Hematopoietic multipotent progenitor cell treated with erythropoietin and hydrocortisone succinate and interleukin-3 and kit ligand, for 17 days (in vitro differentiated cells): ENCODE measurements around the gene ZNF277.
"Not testable (repeated sequence)": the region's sequence is repeated elsewhere in the genome, so short reads cannot be mapped to it uniquely, and the experiment has no call there.

ENCODE experiments used
- DNase-seq: peaks from one replicate; pipeline ENCODE4 v3.0.0-alpha.2; 2015; ENCODE audit warnings: low spot score

Gene ZNF277

DNA sequence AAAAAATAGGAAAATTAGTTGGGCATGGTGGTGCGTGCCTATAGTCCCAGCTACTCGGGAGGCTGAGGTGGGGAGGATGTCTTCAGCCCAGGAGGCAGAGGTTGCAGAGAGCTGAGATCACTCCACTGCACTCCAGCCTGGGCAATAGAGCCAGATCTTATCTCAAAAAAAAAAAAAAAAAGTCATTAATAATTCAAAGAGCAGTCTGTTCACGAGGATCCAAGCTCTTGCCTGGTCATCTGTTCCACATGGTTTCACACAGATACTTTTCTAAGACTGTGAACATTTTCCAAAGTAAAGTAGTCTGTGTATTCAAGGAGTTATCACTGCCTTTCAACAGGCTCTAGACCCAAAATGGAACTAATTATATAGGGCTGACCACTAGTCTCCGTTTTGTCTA lies 86.9 kb downstream of the ZNF277 start:
- DNase-seq, result no peak

DNA sequence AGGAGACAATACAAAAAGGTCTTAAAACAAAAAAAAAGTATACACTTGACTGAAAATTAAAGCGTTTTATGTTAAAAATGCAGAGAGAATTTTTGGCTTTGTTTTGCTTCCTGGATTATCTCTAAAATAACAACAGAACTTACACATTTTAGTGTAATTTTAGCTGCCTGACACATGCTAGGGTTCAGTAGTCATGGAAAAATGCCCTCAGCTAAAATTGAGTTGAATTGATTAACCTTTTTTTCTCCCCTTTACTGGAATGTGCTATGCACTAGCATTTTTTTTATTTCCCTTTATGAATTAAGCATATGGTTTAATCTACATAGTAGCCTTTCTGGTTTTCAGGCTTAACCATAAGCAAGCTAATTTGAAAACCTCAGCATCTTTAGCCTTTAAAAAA lies 89.9 kb downstream of the ZNF277 start:
- no peak for DNase-seq

DNA sequence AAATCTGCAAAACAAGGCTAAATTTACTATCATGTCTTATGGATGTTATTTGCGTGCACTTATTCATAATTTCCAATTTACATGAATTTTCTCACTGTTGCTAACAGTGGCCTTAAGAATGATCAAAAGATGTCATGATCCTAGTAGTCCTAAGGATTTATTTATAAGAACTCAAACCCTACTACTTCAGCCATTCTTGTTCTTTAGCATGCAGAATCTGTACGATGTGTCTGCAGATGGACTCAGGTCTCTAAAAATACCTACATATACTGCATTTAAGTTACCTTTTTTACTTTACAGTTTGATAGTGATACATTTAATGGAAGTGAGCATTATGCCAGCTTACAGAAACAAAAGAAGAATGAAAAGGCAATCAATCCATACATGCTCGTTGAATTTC lies 91.2 kb downstream of the ZNF277 start:
- no peak for DNase-seq

DNA sequence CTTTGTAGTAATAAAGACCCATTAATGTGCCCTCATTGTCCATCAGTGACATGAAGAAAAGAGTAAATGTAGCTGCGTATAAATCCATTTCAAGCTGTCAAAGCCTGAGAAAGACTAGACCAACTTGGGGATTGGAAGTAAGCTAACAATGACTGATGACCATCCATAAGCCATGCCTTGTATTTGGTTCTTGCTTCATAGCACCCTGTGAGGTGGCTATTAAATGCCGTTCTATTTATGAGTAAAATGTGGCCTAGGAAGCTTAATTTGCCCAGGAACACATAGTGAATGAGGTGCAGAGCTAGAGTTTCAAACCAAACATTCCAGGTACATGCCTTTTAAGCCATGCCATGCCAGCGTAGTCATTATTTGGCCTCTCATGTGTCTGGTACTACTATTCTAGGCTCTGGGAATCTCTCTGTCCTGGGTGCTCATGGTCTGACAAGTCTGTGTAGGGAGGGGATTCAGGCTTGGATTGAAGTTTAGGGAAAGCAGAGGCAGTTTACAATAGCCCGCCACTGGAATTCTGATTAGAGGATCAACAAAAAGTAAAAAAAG lies 92.1 kb downstream of the ZNF277 start:
- DNase-seq, result no peak

DNA sequence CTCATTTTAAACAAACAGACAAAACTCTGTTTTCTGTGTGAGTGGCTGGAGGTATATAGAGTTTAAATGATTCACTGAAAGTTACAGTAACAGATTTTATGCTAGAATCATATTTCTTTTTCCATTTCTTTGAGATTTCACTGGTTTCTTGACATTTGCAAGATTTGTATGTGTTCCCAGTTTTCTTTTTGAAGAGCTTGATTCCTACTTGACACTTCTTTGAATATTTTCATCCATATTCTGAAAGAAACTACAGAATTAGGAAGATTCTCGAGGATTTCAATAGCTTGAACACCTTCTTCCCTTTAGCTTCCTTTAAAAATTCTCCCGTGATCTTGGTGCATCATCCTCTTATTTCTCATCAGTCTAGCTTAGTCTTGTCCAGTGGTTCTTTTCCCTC lies 93.6 kb downstream of the ZNF277 start:
- DNase-seq, result no peak

DNA sequence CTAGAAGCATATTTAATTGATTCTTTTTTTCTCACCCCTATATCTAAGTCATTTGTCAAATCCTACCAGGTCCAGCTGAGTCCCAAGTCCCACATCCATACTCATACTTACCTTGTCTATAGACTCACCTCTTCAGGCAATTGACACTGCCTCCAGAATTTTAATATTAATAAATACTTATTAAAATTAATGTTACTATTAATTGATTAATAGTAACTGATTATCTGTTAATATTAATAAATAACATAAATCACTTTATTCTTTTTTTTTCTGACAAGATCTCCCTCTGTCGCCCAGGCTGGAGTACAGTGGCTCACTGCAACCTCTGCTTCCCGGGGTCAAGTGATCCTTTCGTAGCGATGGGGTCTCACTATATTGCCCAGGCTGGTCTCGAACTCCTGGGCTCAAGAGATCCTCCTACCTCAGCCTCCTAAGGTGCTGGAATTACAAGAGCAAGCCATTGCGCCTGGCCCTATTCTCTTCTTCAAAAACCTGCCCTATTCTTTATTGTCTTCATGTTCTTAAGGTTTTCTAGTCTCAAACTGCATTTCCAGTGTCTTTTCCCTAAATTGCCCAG lies 94.4 kb downstream of the ZNF277 start:
- DNase-seq, result no peak

DNA sequence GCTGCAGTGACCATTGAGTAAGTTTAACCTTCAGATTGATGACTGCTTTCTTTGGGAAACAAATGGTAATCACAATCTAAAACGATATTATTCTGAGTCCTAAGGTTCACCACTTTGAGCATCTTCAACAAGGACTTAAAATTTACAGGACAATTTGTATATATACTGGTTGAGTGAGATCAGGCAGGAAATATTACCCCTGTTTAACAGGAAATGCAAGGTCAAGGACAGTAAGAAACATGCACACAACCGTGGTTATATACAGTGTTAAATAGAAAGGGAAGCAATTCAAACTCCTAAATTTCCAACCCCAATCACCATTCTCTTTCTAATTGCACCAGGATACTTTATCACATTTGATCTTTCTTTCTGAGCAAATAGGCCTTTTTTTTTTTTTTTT lies 96.1 kb downstream of the ZNF277 start:
- no peak for DNase-seq

DNA sequence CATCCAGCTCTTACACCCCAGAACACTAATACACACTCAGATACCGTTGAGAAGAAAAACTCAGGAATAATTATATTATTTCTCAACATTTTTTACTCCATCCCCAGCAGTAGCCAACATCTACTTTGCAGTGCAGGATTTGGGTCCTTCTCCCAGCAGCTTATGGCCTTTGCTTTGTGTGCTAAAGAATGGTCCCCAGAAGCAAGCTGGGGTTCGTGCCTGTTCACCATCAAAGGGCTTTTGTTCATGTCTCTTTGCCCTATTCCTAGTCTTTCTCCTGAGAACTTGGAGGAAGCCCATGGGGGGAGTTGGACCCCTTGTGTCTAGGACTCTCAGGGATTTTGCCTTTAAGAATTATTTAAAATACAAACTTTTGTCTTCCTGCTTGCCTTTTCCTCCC lies 100.4 kb downstream of the ZNF277 start:
- DNase-seq, result no peak

DNA sequence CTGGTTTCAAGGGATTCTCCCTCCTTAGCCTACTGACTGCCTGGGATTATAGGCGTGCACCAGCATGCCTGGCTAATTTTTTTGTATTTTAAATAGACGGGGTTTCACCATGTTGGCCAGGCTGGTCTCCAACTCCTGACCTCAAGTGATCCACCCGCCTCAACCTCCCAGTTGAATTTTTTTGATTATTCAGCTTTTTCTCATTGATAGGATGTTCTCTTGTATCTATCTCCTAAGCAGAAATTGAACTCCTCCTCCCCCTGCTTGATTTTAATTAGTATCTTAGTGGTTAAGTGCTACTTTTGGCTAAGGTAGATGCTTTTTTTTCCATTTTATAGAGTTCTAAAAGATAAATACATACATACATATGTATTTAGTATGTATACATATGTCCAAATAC lies 101.0 kb downstream of the ZNF277 start:
- no peak for DNase-seq

DNA sequence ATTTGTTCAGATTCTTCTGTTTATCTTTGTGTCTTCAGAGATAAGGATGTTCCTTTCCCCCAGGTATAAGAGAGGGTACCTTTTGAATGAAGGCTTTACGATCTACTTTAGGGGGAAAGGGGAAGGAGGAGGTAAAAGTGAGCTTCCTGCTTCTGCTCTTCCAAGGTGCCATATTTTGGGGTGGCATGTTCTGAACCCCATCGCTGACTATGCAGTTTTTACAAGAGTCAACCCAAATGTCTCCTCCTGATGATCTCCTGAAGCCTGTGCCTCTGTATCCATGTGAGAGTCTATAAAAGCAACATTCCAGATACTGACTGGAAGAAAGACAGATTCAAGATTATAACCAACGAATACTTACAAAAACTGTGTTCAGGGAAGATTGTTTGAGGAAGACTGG lies 102.5 kb downstream of the ZNF277 start:
- DNase-seq, result no peak

DNA sequence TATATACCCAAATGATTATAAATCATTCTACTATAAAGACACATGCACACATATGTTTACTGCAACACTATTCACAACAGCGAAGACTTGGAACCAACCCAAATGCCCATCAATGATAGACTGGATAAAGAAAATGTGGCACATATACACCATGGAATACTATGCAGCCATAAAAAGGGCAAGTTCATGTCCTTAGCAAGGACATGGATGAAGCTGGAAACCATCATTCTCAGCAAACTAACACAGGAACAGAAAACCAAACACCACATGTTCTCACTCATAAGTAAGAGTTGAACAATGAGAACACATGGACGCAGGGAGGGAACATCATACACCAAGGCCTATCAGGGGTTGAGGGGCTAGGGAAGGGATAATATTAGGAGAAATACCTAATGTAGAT lies 110.3 kb downstream of the ZNF277 start:
- DNase-seq, result not testable (repeated sequence)

DNA sequence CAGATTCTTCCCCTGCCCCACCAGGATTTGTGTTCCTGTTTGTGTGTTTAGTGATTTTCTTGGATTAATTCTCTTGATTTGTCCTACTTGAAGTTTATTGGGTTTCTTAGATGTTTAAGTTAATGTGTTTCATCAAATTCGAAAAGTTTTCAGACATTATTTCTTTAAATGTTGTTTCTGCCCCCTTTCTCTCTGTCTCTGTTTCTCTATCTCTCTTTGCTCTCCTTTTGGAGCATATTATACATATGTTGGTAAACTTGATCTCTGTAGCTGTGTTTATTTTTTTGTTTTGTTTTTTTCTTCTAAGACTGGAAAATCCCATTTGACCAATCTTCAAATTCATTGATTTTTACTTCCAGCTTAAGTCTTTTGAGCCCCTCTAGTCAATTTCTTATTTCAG lies 115.6 kb downstream of the ZNF277 start:
- no peak for DNase-seq

DNA sequence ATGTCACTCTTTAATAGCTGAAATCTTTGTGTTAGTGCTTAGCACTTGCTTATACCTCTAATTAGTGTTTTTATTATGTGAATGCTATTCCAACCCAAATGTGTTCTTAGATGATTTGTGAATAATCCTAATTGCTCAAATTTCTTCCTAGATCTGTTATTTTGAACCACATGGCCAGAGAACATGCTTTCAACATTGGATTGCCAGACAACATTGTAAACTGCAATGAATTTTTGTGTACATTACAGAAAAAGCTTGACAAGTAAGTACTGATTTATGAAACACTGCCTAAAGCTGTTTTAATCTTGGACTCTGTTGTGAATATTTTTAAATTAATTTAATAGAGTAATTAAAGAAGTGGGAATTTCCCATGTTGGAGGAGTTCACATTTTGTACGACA lies 121.1 kb downstream of the ZNF277 start:
- no peak for DNase-seq

DNA sequence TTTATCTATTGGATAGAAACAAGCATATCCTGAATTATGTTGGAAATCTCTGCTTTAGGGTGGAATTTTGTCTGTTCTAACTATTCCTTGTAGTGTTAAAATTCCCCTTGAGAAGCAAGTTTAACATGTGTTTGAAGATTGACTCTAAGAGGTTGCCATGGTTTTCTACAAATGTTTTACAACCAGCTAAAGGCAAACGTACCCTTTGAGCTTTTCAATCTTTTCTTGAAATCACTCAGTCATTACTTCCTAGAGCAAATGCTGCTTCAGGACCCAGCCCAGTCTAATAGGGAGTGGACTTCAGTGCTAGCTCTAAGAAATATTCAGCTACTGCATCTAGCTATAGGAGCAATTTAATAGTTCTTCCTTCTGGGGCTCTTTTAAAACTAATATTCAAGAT lies 125.0 kb downstream of the ZNF277 start:
- DNase-seq, result no peak

DNA sequence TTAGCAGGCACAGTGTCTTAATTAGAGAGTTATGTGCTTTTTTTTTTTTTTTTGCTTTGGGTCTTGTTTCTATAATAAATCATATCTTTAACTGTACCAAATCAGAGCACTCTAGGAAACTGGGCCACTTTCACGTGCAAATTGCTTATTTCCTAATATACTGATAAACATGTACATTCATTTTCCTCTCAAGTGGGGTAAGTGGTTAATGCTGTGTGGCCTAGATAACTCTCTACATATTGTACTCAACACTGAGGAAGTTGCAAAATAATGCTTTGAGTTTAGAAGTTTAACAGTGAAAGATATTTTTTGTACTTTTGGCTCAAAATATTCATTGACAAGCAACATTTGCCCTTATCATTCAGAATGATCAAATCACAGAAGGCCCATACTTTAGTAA lies 127.9 kb downstream of the ZNF277 start:
- no peak for DNase-seq

DNA sequence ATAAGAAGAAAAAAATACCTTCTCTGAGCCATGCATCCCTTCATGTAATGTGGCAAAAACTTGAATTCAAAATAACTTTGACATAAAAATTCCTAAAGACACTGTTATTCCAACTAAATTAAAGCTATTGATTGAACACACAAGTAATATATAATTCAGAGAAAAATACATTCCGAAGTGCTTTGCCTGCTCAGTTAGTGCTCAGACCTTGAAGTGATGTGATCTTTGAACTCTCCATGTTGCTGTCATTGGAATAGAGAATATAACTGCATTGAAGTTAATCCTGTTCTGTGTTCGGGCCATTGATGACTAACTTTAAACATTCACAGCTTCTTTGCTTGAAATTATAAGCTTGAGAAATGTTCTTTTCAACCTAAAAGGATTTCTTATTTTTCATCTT lies 129.8 kb downstream of the ZNF277 start:
- no peak for DNase-seq

DNA sequence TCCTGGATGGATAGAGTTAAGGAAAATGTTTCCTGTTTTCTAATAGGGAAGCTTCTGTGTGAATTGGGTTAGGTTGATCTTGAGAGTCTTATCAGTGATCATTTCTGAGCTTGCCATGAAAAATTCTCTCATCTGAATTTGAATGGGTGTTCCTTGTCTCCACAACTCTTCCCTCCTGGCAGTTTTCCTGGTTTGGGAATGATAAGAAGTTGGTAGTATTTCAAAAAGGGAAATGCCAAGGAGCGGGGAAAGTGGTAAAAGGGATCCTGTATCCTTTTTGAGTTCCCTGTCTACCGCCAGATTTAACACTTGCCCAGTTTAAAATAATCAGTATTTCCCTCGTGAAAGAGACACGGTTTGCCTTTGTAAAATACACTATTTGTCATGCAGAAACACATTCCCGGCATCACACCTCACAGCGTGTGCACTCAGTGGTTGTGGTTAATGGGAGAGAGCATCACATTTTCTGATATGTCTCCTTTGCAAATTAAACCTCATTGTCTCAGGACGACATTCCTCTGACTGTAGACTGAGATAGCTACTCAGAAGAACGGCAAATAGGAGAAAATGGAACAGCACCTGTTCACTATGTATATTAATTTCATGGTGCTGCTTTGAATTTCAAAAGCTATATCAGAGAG lies 130.6 kb downstream of the ZNF277 start:
- DNase-seq, result no peak

DNA sequence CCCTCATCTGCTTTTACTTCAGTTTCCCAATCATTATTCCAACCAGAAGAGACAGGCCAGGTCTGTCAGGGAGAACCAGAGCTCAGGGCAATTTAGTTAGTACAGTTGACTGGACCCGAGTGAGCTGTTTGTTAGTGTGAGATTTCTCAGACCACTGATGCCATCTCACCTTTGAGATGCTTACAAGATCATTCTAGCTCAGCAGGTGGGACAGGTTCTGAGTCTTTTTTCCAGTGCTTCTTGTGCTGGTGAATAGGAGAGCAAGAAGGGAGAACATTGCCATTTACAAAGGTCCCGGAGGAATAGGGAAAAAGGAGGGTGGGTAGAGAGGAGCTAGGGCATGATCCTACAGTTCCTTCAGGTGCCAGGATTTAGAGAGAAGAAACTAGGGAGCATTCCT lies 131.4 kb downstream of the ZNF277 start:
- no peak for DNase-seq

DNA sequence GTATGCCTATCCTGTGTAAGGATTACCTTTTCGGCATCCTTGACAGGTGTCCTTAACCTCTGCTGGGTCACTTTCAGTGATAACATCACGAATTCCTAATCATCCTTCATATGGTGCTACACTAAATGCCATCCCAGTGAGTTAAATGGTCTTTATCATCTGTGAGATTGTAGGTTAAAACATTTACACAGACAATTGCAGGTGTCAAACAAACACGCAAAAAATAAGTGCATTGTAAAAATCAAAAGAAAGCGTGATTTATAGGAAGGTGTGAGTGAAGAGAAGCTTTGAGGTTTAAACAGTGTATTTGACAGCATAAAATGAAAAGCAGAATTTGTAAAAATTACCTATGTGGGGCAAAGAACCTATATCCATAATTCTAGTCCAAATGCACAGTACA lies 132.3 kb downstream of the ZNF277 start:
- no peak for DNase-seq

DNA sequence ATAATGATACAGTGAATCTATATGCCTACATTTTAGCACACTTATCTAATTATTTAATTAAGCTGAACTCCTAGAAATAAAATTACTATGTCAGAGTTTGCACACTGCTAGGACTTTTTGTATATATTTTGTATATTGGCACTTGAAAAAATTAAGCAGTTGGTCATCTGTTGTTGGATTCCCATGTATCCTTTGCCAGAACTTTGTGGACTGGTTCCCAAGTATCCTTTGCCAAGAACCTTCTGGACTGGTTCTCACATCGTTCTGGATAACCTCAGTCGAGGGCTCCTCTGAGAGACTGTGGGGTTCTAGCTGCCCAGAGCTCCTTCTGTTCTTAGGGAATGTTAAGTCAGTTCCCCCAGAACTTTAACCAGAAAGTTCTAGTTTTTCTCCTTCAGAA lies 135.0 kb downstream of the ZNF277 start:
- DNase-seq, result no peak

DNA sequence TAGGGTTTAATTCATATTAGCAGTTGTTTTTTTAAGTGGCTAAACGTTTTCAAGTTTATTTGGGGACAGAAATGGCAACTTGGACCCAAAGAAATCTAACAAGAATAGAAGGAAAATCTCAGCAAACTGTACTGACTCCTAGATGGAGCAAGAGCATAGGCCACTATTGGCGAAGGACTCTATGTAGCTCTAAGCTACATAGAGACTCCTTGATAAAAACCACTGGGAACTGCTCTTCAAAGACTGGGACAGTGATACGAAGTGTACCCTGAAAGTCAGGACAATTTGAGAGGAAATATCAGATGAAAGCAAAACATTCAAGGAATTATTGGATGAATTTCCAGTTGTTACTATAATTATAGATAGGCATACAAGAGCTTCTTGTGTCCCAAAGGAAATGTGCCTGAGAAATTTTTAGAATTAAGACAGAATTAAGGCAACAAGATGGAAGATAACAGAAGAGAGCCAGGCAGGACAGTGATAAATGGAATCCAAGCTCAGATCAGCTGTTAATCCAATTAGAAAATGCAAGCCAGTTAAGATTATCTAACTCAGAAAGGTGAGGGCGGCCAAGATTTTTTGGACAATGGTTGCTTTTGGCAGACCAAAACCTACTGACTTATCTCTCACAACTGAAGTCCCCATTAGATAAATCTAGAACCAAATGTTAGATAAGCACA lies 140.0 kb downstream of the ZNF277 start:
- DNase-seq, result no peak

DNA sequence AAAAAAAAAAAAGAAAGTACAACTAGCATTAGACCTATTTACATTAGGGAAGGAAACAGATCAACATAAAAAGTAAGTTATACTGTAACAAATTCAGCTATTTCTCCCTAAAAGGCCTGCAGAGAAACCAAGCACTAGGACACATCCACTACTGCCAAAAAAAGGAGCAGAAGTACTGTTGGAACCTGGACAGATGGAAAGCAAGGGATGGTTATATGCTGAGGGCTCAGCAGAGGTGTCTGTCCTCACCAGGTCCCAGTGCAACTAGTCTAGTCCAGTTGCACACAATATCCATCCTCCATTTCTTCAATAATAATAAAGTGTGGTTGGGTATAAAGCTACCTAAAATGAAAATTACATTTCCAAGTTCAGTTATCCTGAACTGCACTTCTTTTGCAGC lies 140.6 kb downstream of the ZNF277 start:
- no peak for DNase-seq

DNA sequence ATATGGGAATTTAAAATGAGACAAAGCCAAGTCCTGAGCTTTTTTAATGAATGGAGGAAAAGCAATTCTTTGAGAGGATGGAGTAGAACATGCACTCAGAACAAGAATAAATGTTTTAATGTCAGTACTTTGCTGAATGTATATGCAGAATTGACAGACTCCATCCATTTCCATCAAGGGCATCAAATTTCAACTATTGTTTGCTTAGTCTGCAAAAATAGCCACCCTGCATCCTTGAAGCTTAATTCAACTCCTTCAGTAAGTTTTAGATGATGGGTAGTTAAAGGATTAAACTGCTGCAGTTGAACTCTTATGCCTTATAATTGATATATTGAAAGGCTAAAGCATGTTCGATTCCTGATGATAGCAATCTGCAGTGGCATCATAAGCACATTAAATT lies 144.1 kb downstream of the ZNF277 start:
- no peak for DNase-seq

DNA sequence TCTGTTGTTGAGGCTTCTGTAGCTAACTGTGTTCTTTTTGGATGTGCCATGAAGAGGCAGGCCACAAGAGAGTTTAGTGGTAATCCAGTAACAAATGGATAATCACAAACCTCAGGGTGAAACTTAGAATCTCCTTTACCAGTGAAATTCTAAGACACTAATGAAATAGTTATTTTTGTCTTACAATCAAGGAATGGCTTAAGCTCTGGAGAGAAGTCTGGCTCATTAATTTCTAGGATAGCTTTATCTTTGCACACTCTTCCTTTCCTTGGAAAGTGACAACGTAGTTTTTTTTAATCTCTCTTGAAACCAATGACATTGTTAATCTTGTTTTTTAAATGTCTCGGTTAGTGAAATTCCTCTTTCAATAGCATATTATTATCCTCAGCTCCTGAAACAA lies 150.1 kb downstream of the ZNF277 start:
- DNase-seq, result no peak
